Endothelial cell of umbilical vein (primary cell): ENCODE data around the gene ATP8B3. TPM values are rescaled to one million over a fixed set of nuclear protein-coding genes. Genes with fewer than 3 reads are reported as not detected.

Source experiments
- BruUV-seq: library from RNA; stranded (reverse); fragments of 400-500 nt; replicated peaks from 2 replicates; lab custom pipeline; 2021; lab: Mats Ljungman, UMichigan
- CTCF ChIA-PET: fragments of 300-600, 350-600 bp; sonication (Branson Sonifier 250); formaldehyde crosslinking; loops from one replicate; lab custom pipeline; 2021; ENCODE audit warnings: antibody characterized with exemption, inconsistent platforms; lab: Charles Lee
- POLR2A ChIA-PET: fragments of 300-600, 350-600 bp; sonication (Branson Sonifier 250); formaldehyde crosslinking; loops from one replicate; lab custom pipeline; 2021; ENCODE audit warnings: antibody characterized with exemption, inconsistent platforms; lab: Charles Lee
- DNase-seq: peaks from one replicate; pipeline ENCODE4 v3.0.0-alpha.2; 2011; ENCODE audit warnings: low read depth, low spot score
- FAIRE-seq: peaks from 2 replicates; lab custom pipeline; 2011; peaks lifted over from hg19 to GRCh38; lab: Jason Lieb, UNC
- H2AFZ ChIP-seq: 2 replicates; pipeline ENCODE4 v1.6.0; 2012; ENCODE audit warnings: low read depth, low read length, control low read depth, inconsistent platforms
- H3K27ac ChIP-seq: 2 replicates; pipeline ENCODE4 v1.5.1; 2011; ENCODE audit warnings: low read depth, mild to moderate bottlenecking, control low read depth, low read length, moderate library complexity; ENCODE audit not compliant: insufficient read depth
- H3K27me3 ChIP-seq, 2 experiments: 2 replicates each; pipeline versions ENCODE4 v1.6.0 to v1.6.1; 2011; ENCODE audit warnings: low read length in 2 of 2, mixed read lengths in 1 of 2; ENCODE audit not compliant: control insufficient read depth in 2 of 2, insufficient read depth in 2 of 2
- H3K36me3 ChIP-seq, 2 experiments: 2 replicates in 1 of 2; 3 replicates in 1 of 2; pipeline ENCODE4 v1.5.1; 2011; ENCODE audit warnings: low read length in 2 of 2, mild to moderate bottlenecking in 1 of 2, moderate library complexity in 1 of 2; ENCODE audit not compliant: control insufficient read depth in 2 of 2, insufficient read depth in 2 of 2; ENCODE audit errors: extremely low read depth in 1 of 2
- H3K4me1 ChIP-seq: 3 replicates; pipeline ENCODE4 v1.5.1; 2011; ENCODE audit warnings: mild to moderate bottlenecking, low read length; ENCODE audit not compliant: control insufficient read depth, insufficient read depth; ENCODE audit errors: extremely low read depth
- H3K4me2 ChIP-seq: 2 replicates; pipeline ENCODE4 v1.6.1; 2011; ENCODE audit warnings: low read length, control low read depth, mixed read lengths; ENCODE audit not compliant: insufficient read depth
- H3K4me3 ChIP-seq, 3 experiments: fragments of 200-600 bp in 1 of 3; sonication (generic), shearing (Covaris generic) in 1 of 3; replicated peaks in 1 of 3; 2 replicates each; pipeline ENCODE4 v1.5.1; 2011 to 2016; ENCODE audit warnings: control low read depth in 3 of 3, low read length in 3 of 3, mild to moderate bottlenecking in 2 of 3, inconsistent platforms in 1 of 3, low read depth in 1 of 3, moderate library complexity in 1 of 3; ENCODE audit not compliant: insufficient read depth in 1 of 3
- H3K79me2 ChIP-seq: 2 replicates; pipeline ENCODE4 v1.6.0; 2012; ENCODE audit warnings: low read length, inconsistent platforms; ENCODE audit not compliant: control insufficient read depth, insufficient read depth
- H3K9ac ChIP-seq: replicated peaks from 2 replicates; pipeline ENCODE3; 2011; ENCODE audit warnings: low read length, control low read depth; ENCODE audit not compliant: insufficient read depth; ENCODE audit errors: extremely low read depth
- H3K9me1 ChIP-seq: replicated peaks from 3 replicates; pipeline ENCODE4 v1.6.0; 2011; ENCODE audit warnings: mild to moderate bottlenecking, low read length; ENCODE audit not compliant: control insufficient read depth, insufficient read depth; ENCODE audit errors: extremely low read depth
- H3K9me3 ChIP-seq: replicated peaks from 2 replicates; pipeline ENCODE4 v1.5.1; 2012; ENCODE audit warnings: low read length, inconsistent platforms; ENCODE audit not compliant: control insufficient read depth, insufficient read depth
- H4K20me1 ChIP-seq: replicated peaks from 2 replicates; pipeline ENCODE3; 2011; ENCODE audit warnings: mild to moderate bottlenecking, low read length; ENCODE audit not compliant: control insufficient read depth, insufficient read depth; ENCODE audit errors: extremely low read depth
- CTCF ChIP-seq, 2 donors: IDR thresholded peaks; 1 replicate in 1 of 2; 2 replicates in 1 of 2; pipeline ENCODE4 v1.5.1; 2011; ENCODE audit warnings: low read length in 2 of 2, mild to moderate bottlenecking in 2 of 2, moderate library complexity in 2 of 2, control low read depth in 1 of 2, inconsistent platforms in 1 of 2, low read depth in 1 of 2; ENCODE audit not compliant: insufficient read depth in 1 of 2; ENCODE audit errors: extremely low read depth in 1 of 2
- EZH2 ChIP-seq: IDR thresholded peaks from 2 replicates; pipeline ENCODE4 v1.6.1; 2012; ENCODE audit warnings: borderline replicate concordance, low read depth, mild to moderate bottlenecking, moderate library complexity, low read length, inconsistent platforms; ENCODE audit not compliant: severe bottlenecking
- FOS ChIP-seq: IDR thresholded peaks from 2 replicates; pipeline ENCODE4 v1.6.1; 2011; ENCODE audit warnings: mild to moderate bottlenecking, low read length, moderate library complexity, borderline replicate concordance; ENCODE audit not compliant: insufficient read depth
- GATA2 ChIP-seq: IDR thresholded peaks from 2 replicates; pipeline ENCODE4 v1.7.0; 2011; ENCODE audit warnings: low read depth, mild to moderate bottlenecking, moderate library complexity, mixed read lengths, low read length; ENCODE audit not compliant: insufficient read length, insufficient read depth
- JUN ChIP-seq: IDR thresholded peaks from 2 replicates; pipeline ENCODE4 v1.6.1; 2011; ENCODE audit warnings: borderline replicate concordance, low read depth; ENCODE audit not compliant: insufficient read length, insufficient read depth
- dilution Hi-C: fragments of 300-500 bp; cut with MboI; formaldehyde crosslinking; loops from one replicate; pipeline ENCODE4 v1.15.0; 2019; ENCODE audit warnings: low sequenced_read_pairs; ENCODE audit not compliant: extremely low pct_ligation_motif_present
- intact Hi-C: fragments of 100-400 bp; cut with micrococcal nuclease; formaldehyde crosslinking; loops from one replicate; pipeline ENCODE4 v1.10.0; 2022
- polyA plus RNA-seq, 4 experiments: library from polyadenylated mRNA; depleted of rRNA in 3 of 4; stranded (reverse) in 3 of 4; unstranded in 1 of 4; fragments of >200 nt; gene quantifications; 2 replicates each; pipeline versions ENCODE4 v1.2.1 to v1.2.3, GENCODE V29; 2011 to 2012; ENCODE audit warnings: missing spikeins in 1 of 4
- total RNA-seq: library from RNA; stranded (reverse); gene quantifications from 2 replicates; pipeline ENCODE4 v1.2.3, GENCODE V29; 2021

The ATP8B3 gene
- total and polyA plus RNA-seq, 2 donors (not counting 3 experiments of a cell fraction or from before 2014, with no cell fraction given), result 1.1 to 7.3 TPM

GRCh38 chr19:1764729-1765128, 47.3 kb downstream of the ATP8B3 start:
- dilution Hi-C loops, result no loop called here
- no peaks in the 10 kb centered on the region for H3K79me2 ChIP-seq
- H4K20me1 ChIP-seq, result no peaks in the 10 kb centered on the region
- no peak overlapping the region for H3K4me3 ChIP-seq
- no peak overlapping the region for H3K9ac ChIP-seq
- TF ChIP-seq JUN (no peak), GATA2 (no peak), EZH2 (peak; percentile 32), CTCF (IDR thresholded peaks at IDR 0.05; ENCODE audit: extremely low read depth in 1 of 2, insufficient read depth in 1 of 2, low read depth in 1 of 2, low read length in 2 of 2) (no peak), FOS (no peak)
- peaks cover 67 to 70% of the 10 kb centered on the region in 2 experiments for H3K27me3 ChIP-seq
- no peak overlapping the region for H3K27ac ChIP-seq
- no peak overlapping the region for H3K4me2 ChIP-seq
- H3K36me3 ChIP-seq, result no peaks in the 10 kb centered on the region
- ChIA-PET POLR2A (no interaction called here), CTCF (interaction anchor here (0.5 to 4.4 kb wide), 3 partner anchors 92 to 232 kb away, joined by 3 to 106 read pairs (median 14); no protein-coding TSS in a partner anchor)
- no peaks in the 10 kb centered on the region for H3K9me3 ChIP-seq
- no peaks in the 10 kb centered on the region for H3K4me1 ChIP-seq
- intact Hi-C loops, result loop anchor here (5.0 kb wide), 1 partner anchor 142 kb away; no protein-coding TSS in a partner anchor
- no peak for DNase-seq
- FAIRE-seq, result no peak
- BruUV-seq, result no TSS peak
- H3K9me1 ChIP-seq, result no peaks in the 10 kb centered on the region
- no peak overlapping the region for H2AFZ ChIP-seq
